NB4 (cell line): ENCODE data around the gene ERCC8.
"Not testable (repeated sequence)": the region's sequence is repeated elsewhere in the genome, so short reads cannot be mapped to it uniquely, and the experiment has no call there.

Source experiments
- DNase-seq: peaks from one replicate; pipeline ENCODE4 v3.0.0; 2010; ENCODE audit warnings: low read depth
- H3K4me3 ChIP-seq: one replicate; pipeline ENCODE4 v1.5.1; 2011; ENCODE audit warnings: mild to moderate bottlenecking, low read depth, low read length, moderate library complexity
- CTCF ChIP-seq: IDR thresholded peaks from one replicate; pipeline ENCODE4 v1.5.1; 2012; ENCODE audit warnings: low read depth, low read length
- MAX ChIP-seq: IDR thresholded peaks from 2 replicates; pipeline ENCODE4 v1.6.1; 2011; ENCODE audit warnings: low read depth, low read length
- MYC ChIP-seq: IDR thresholded peaks from 2 replicates; pipeline ENCODE4 v1.6.1; 2011; ENCODE audit warnings: low read depth, low read length
- POLR2A ChIP-seq: IDR thresholded peaks from 2 replicates; pipeline ENCODE4 v1.6.1; 2011; ENCODE audit warnings: mild to moderate bottlenecking; ENCODE audit not compliant: insufficient read length; ENCODE audit errors: extremely low read depth

Gene ERCC8

DNA sequence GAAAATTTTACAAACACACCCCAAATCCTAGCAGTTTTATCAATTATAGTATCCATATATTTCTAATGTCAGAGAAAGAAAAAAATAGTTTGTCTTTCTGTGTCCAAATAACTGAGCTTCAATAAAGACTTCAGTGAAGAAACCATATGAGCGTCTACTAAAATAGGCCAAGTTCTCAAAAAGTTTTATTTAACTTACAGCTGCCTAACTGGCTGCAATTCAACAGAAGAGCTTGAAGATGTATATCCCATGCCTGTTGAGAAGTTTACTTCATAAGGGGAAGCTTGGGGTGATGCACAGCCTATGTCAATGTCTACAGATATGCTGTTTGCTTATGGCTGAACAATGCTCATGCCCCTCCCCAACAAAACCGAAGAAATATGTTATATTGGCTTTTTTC, 57.1 kb downstream of the ERCC8 start:
- no peak overlapping the region for H3K4me3 ChIP-seq
- TF ChIP-seq CTCF (no peak), MYC (no peak), MAX (no peak), POLR2A (no peak)
- DNase-seq, result no peak

DNA sequence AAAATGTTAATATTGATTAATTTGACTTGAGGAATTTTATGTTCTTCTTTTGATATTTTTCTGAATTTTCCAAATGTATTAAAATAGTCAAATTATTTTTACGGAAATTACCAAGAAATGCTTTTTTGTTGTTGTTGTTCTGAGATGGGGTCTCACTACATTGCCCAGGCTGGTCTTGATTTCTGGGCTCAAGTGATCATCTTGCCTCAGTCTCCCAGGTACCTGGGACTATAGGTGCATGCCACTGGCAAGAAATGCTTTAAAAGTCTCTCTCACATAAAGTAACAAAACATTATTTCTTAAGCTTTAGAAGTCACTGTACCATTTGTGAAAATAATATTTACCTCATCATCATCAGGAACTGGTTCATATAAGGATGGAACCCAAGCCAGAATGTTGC, 57.8 kb downstream of the ERCC8 start:
- TF ChIP-seq CTCF (no peak), POLR2A (no peak), MYC (no peak), MAX (no peak)

GRCh38 chr5:60886158-60886557, 58.7 kb downstream of the ERCC8 start:
- TF ChIP-seq CTCF (no peak), POLR2A (no peak), MYC (no peak), MAX (no peak)
- DNase-seq, result no peak
- no peak overlapping the region for H3K4me3 ChIP-seq

More for the DNA sequence above, 57.8 kb downstream of the ERCC8 start:
- H3K4me3 ChIP-seq, result no peak overlapping the region
- no peak for DNase-seq

- TF ChIP-seq CTCF (peak; percentile 18), MAX (no peak), MYC (no peak)
- no peak overlapping the region for H3K4me3 ChIP-seq
- DNase-seq, result peak; percentile 12
These were observed 61.6 kb downstream of the ERCC8 start for GRCh38 chr5:60883229-60883628.

- DNase-seq, result no peak
- TF ChIP-seq MAX (no peak), CTCF (no peak), POLR2A (no peak), MYC (no peak)
- no peak overlapping the region for H3K4me3 ChIP-seq
These were observed 72.0 kb downstream of the ERCC8 start for GRCh38 chr5:60872892-60873291.

- DNase-seq, result no peak
- no peak overlapping the region for H3K4me3 ChIP-seq
- TF ChIP-seq MYC (no peak), CTCF (no peak), POLR2A (no peak), MAX (no peak)
These were observed 74.0 kb downstream of the ERCC8 start for GRCh38 chr5:60870857-60871256.

DNA sequence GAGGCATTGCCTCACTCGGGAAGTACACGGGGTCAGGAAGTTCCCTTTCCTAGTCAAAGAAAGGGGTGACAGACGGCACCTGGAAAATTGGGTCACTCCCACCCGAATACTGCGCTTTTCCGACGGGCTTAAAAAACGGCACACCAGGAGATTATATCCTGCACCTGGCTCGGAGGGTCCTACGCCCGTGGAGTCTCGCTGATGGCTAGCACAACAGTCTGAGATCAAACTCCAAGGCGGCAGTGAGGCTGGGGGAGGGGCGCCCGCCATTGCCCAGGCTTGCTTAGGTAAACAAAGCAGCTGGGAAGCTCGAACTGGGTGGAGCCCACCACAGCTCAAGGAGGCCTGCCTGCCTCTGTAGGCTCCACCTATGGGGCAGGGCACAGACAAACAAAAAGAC, 84.3 kb downstream of the ERCC8 start:
- not testable (repeated sequence) for H3K4me3 ChIP-seq, DNase-seq
